ENCODE results near the gene STOX1.
A peak's percentile ranks its signal among the peaks of the same experiment; 100 is the strongest.
"Not testable (repeated sequence)": the region's sequence is repeated elsewhere in the genome, so short reads cannot be mapped to it uniquely, and the experiment has no call there.

STOX1 gene

DNA sequence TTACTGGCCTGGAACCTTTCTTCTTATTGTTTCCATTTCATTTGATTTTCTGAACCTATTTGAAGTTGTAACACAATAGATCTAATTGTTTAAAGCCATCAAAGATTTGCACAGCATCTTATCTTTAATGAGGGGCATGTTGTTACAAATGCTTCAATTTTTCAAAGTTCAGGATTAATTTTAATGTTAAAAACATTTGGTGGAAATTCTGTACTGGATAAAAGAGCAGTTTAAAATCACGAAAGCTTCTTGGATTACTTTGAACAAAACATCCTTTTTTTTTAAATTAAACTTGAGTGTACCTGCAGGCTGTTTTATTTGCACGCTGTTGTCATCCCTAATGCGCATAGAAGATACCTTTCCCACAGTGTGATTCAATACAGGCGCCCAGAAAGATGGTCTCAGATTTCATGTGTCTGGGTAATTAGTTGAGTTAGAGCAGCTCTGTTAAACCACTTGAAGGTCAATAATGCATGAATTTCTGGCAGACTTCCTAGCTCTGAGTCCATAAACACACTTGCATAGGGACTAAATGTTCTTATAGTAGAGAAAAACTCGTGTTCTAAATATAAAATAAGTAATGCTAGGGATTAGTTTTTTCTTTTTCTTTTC is 44.5 kb downstream of the STOX1 start:
- no peak overlapping the region for H3K4me3 ChIP-seq (ENCODE audit: low read length)
- no peak for DNase-seq (ENCODE audit: low read depth, low spot score)

- no peak for DNase-seq (ENCODE audit: low read depth, low spot score)
- no peak overlapping the region for H3K4me3 ChIP-seq (ENCODE audit: low read length)
Observed at GRCh38 chr10:68876246-68877138, 49.2 kb downstream of the STOX1 start.

DNA sequence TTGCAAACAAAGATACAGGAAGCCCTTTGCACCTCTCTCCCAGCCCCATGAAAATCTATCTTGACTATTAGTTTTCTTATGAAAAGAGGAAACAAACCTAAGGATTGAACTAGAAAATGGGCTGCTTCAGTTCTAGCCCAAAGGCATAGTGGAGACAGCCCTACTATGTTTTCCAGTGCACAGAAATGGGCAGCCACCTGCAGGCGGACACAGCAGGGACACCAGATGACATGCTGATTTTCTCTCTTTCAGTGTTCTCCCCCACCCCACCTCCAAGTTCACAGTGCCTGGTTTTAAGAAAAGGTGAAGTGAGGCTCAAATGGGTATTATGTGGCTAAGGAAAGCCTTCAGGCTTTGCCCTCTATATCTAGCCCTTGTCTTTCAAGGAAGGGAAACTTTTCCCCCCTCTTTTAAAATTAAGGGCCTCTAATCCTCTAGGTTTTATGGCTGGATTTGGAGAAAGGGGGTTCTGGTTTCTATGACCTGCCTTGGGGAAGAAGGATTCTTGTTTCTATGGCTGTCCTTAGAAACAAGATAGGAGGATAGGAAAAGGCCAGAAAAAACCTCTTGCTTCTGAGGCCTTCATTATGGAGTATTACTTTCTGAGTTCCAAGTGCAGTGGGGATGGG is 50.3 kb downstream of the STOX1 start:
- H3K4me3 ChIP-seq (ENCODE audit: low read length) = no peak overlapping the region

GRCh38 chr10:68878496-68878895 is 51.2 kb downstream of the STOX1 start:
- H3K4me3 ChIP-seq (ENCODE audit: low read length) = no peak overlapping the region
- DNase-seq (ENCODE audit: low read depth, low spot score) = no peak

More for the DNA sequence above, 50.3 kb downstream of the STOX1 start:
- no peak for DNase-seq (ENCODE audit: low read depth, low spot score)

GRCh38 chr10:68879628-68880027 is 52.3 kb downstream of the STOX1 start:
- H3K4me3 ChIP-seq (ENCODE audit: low read length) = no peak overlapping the region
- no peak for DNase-seq (ENCODE audit: low read depth, low spot score)

GRCh38 chr10:68880181-68880580 is 52.9 kb downstream of the STOX1 start:
- DNase-seq (ENCODE audit: low read depth, low spot score) = no peak

DNA sequence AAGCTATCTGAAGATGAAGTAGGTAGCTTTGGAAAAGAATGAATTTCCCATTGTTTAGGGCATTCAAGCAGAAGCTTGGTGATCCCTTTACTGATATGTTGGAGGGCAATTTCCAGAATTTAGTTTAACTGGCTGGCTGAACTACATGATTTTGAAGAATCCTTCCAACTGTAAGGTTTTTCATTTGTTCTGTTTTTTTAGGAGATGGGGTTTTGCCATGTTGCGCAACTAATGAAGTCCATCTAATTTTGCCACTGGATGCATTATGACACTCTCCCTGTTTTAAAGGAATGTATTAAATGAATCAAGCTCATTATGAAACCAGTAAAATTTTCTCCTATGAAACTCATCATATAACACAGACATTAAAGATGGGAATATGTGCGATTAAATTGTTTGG is 67.7 kb downstream of the STOX1 start:
- H3K4me3 ChIP-seq (ENCODE audit: low read length) = no peak overlapping the region
- DNase-seq (ENCODE audit: low read depth, low spot score) = no peak

More at GRCh38 chr10:68880181-68880580, 52.9 kb downstream of the STOX1 start:
- H3K4me3 ChIP-seq (ENCODE audit: low read length) = no peak overlapping the region

DNA sequence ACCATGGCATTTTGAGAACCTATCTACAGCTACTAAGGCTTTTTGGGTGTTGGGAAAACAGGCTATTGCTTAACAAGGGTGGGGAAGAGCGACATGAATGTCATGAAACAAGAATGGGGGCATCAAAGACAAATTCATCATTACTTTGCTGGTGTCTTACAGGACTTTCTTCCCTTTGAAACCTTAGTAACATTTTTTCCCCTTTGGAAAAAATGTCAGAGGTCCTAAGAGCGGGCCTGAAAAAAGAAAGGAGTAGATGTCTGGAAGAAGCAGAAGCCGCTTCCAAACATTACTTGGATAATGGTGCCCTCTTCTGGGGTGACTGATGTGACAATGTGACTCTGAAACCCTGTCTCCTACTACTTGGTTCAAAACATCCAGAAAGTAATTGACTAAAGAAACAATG is 70.0 kb downstream of the STOX1 start:
- no peak overlapping the region for H3K4me3 ChIP-seq (ENCODE audit: low read length)
- DNase-seq (ENCODE audit: low read depth, low spot score) = peak; percentile 61

GRCh38 chr10:68899186-68899745 is 71.9 kb downstream of the STOX1 start:
- H3K4me3 ChIP-seq (ENCODE audit: low read length) = no peak overlapping the region

GRCh38 chr10:68900427-68901104 is 73.2 kb downstream of the STOX1 start:
- peak overlapping the region; percentile 93 for H3K4me3 ChIP-seq (ENCODE audit: low read length)
- DNase-seq (ENCODE audit: low read depth, low spot score) = no peak

More at GRCh38 chr10:68899186-68899745, 71.9 kb downstream of the STOX1 start:
- no peak for DNase-seq (ENCODE audit: low read depth, low spot score)

GRCh38 chr10:68901105-68901927 is 74.0 kb downstream of the STOX1 start, which contains the start of gene DDX50:
Gene DDX50, plus strand, starts transcription at chr10:68901315. Its CDS starts 70 bp downstream, at chr10:68901385.
- DNase-seq (ENCODE audit: low read depth, low spot score) = peak; percentile 99

GRCh38 chr10:68902382-68902781 is 75.1 kb downstream of the STOX1 start:
- H3K4me3 ChIP-seq (ENCODE audit: low read length) = peak overlapping the region; percentile 93
- DNase-seq (ENCODE audit: low read depth, low spot score) = no peak

More at GRCh38 chr10:68901105-68901927, 74.0 kb downstream of the STOX1 start, which contains the start of gene DDX50:
- H3K4me3 ChIP-seq (ENCODE audit: low read length) = peak within 1 kb of the TSS; percentile 93

GRCh38 chr10:68924593-68924992 is 97.3 kb downstream of the STOX1 start:
- no peak for DNase-seq (ENCODE audit: low read depth, low spot score)
- H3K4me3 ChIP-seq (ENCODE audit: low read length) = no peak overlapping the region

DNA sequence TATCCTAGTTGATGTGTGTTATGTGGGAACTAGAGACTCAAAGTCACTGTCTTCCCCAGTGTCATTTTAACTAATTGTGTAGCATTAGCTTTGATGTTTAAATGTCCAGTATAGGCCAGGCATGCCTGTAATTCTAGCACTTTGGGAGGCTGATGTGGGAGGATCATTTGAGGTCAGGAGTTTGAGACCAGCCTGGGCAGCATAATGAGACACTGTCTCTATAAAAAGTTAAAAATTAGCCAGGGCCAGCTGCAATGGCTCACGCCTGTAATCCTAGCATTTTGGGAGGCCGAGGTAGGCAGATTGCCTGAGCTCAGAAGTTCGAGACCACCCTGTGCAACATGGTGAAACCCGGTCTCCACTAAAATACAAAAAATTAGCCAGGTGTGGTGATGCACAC is 98.2 kb downstream of the STOX1 start:
- no peak overlapping the region for H3K4me3 ChIP-seq (ENCODE audit: low read length)
- no peak for DNase-seq (ENCODE audit: low read depth, low spot score)

DNA sequence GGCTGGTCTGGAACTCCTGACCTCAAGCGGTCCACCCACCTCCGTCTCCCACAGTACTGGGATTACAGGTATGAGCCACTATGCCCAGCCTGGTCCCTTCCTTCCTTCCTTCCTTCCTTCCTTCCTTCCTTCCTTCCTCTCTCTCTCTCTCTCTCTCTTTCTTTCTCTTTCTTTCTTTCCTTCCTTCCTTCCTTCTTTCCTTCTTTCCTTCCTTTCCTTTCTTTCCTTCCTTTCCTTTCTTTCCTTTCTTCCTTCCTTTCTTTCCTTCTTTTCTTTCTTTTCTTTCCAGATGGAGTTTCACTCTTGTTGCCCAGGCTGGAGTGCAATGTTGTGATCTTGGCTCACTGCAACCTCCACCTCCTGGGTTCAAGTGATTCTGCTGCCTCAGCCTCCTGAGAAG is 101.8 kb downstream of the STOX1 start:
- DNase-seq (ENCODE audit: low read depth, low spot score); H3K4me3 ChIP-seq (ENCODE audit: low read length): not testable (repeated sequence)

DNA sequence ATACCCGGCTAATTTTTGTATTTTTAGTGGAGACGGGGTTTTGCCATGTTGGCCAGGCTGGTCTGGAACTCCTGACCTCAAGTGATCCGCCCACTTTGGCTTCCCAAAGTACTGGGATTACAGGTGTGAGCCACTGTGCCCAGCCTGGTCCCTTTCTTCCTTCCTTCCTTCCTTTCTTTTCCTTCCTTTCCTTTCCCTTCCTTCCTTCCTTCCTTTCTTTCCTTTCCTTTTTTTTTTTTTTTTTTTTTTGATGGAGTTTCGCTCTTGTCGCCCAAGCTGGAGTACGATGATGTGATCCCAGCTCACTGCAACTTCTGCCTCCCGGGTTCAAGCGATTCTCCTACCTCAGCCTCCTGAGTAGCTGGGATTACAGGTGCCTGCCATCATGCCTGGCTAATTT is 102.6 kb downstream of the STOX1 start:
- not testable (repeated sequence) for H3K4me3 ChIP-seq (ENCODE audit: low read length)

DNA sequence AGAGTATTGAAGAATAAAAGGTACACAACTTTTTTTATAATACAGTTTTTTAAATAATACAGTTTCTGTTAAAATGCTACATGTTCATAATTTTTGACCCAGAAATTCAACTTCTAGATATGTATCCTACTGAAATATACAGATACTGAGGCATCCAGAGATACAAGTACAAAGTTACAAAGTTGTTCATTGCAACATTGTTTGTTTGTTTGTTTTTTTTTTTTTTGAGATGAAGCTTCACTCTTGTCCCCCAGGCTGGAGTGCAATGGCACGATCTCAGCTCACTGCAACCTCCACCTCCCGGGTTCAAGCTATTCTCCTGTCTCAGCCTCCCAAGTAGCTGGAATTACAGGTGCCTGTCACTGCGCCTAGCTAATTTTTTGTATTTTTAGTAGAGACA is 105.5 kb downstream of the STOX1 start:
- not testable (repeated sequence) for H3K4me3 ChIP-seq (ENCODE audit: low read length); DNase-seq (ENCODE audit: low read depth, low spot score)

More for the DNA sequence above, 102.6 kb downstream of the STOX1 start:
- DNase-seq (ENCODE audit: low read depth, low spot score) = not testable (repeated sequence)

DNA sequence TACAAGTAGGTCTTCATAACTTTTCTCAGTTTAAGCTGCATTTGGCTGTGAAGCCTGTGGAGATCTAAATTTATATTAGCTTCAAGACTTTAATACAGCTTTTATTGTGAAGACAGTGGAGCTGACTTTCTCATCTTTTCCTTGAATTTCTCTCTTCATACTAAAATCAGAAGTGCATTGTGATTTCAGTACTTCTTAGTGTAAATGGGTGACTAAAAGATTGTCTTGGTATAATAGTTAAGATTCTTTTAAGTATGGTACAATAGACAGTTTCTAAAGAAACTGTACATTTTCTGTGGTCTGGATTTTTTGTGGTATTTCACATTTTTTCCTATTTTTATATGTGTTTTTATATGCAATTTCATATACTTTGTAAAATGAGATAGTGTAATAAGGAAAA is 107.7 kb downstream of the STOX1 start:
- H3K4me3 ChIP-seq (ENCODE audit: low read length) = no peak overlapping the region
- no peak for DNase-seq (ENCODE audit: low read depth, low spot score)

Data from Jurkat, Clone E6-1 (cell line).